IPS-NIHi11 (cell line): ENCODE measurements around the gene SLC2A10.
"Not testable (repeated sequence)": the region's sequence is repeated elsewhere in the genome, so short reads cannot be mapped to it uniquely, and the experiment has no call there.

ENCODE experiments used
- DNase-seq: peaks from one replicate; pipeline ENCODE4 v3.0.0; 2012; ENCODE audit warnings: mixed read lengths, low spot score

Gene SLC2A10

GRCh38 chr20:46709459-46710152 lies at the start of gene SLC2A10:
TSS of gene SLC2A10 (plus strand) at chr20:46709649. CDS start at chr20:46709737, 88 bp downstream.
- peak; percentile 86 for DNase-seq

GRCh38 chr20:46660487-46660886 lies 49.0 kb upstream of the SLC2A10 start:
- DNase-seq = no peak

GRCh38 chr20:46661659-46662058 lies 47.8 kb upstream of the SLC2A10 start:
- no peak for DNase-seq

- DNase-seq = no peak
Observed at GRCh38 chr20:46663531-46663930, 45.9 kb upstream of the SLC2A10 start.

GRCh38 chr20:46665602-46666001 lies 43.8 kb upstream of the SLC2A10 start:
- DNase-seq = no peak

- DNase-seq = no peak
Observed at GRCh38 chr20:46666306-46666705, 43.1 kb upstream of the SLC2A10 start.

- no peak for DNase-seq
Observed at GRCh38 chr20:46666818-46667515, 42.5 kb upstream of the SLC2A10 start.

- DNase-seq = no peak
Observed at GRCh38 chr20:46670228-46670584, 39.2 kb upstream of the SLC2A10 start.

GRCh38 chr20:46670585-46671584 lies 38.6 kb upstream of the SLC2A10 start:
- DNase-seq = no peak

- DNase-seq = no peak
Observed at GRCh38 chr20:46671866-46672542, 37.4 kb upstream of the SLC2A10 start.

GRCh38 chr20:46672543-46673148 lies 36.8 kb upstream of the SLC2A10 start:
- DNase-seq = no peak

GRCh38 chr20:46673394-46674252 lies 35.8 kb upstream of the SLC2A10 start:
- no peak for DNase-seq

- DNase-seq = peak; percentile 26
Observed at GRCh38 chr20:46674253-46675083, 35.0 kb upstream of the SLC2A10 start.

- not testable (repeated sequence) for DNase-seq
Observed at GRCh38 chr20:46676649-46677316, 32.7 kb upstream of the SLC2A10 start.

- DNase-seq = no peak
Observed at GRCh38 chr20:46677608-46678007, 31.8 kb upstream of the SLC2A10 start.

GRCh38 chr20:46678516-46678915 lies 30.9 kb upstream of the SLC2A10 start:
- no peak for DNase-seq

GRCh38 chr20:46680684-46681031 lies 28.8 kb upstream of the SLC2A10 start:
- DNase-seq = no peak

- DNase-seq = peak; percentile 61
Observed at GRCh38 chr20:46681032-46681854, 28.2 kb upstream of the SLC2A10 start.
